ENCODE measurements around the gene RIPPLY3.

DNA sequence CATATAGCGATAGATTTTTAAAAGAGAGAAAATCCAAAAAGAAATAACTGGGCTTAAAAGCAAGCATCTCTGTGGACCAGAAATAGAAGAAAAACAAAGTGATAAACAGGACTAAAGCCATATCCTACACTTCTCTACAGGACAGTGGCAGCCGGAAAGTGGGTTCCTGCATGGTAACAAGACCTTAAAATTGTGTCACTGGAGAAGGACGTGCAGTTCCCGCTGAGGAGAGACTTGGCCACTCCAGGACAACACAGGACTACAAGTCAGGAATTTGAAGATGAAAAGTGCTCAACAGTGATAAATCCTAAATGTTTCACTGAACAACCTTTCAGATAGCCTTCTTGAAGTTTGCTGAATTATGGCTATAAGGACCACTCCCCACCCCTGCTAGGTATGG lies 38.1 kb upstream of the RIPPLY3 start:
- TF ChIP-seq, protein P1, sequence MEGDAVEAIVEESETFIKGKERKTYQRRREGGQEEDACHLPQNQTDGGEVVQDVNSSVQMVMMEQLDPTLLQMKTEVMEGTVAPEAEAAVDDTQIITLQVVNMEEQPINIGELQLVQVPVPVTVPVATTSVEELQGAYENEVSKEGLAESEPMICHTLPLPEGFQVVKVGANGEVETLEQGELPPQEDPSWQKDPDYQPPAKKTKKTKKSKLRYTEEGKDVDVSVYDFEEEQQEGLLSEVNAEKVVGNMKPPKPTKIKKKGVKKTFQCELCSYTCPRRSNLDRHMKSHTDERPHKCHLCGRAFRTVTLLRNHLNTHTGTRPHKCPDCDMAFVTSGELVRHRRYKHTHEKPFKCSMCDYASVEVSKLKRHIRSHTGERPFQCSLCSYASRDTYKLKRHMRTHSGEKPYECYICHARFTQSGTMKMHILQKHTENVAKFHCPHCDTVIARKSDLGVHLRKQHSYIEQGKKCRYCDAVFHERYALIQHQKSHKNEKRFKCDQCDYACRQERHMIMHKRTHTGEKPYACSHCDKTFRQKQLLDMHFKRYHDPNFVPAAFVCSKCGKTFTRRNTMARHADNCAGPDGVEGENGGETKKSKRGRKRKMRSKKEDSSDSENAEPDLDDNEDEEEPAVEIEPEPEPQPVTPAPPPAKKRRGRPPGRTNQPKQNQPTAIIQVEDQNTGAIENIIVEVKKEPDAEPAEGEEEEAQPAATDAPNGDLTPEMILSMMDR (IDR thresholded peaks at IDR 0.05; ENCODE audit: borderline replicate concordance, extremely low read depth, low read length, poor library complexity, severe bottlenecking) = no peak
- no peak for TF ChIP-seq EZH2 (IDR thresholded peaks at IDR 0.05; ENCODE audit: borderline replicate concordance, low read depth, low read length, severe bottlenecking)

Data from DND-41 (cell line).